ENCODE results near the gene FRMPD4. TPM values are rescaled to one million over a fixed set of nuclear protein-coding genes. Genes with fewer than 3 reads are reported as not detected.

The FRMPD4 gene
- total and polyA plus RNA-seq, 2 of the 13 experiments (the other 11 are each of a cell fraction or from before 2014, with no cell fraction given): not detected

DNA sequence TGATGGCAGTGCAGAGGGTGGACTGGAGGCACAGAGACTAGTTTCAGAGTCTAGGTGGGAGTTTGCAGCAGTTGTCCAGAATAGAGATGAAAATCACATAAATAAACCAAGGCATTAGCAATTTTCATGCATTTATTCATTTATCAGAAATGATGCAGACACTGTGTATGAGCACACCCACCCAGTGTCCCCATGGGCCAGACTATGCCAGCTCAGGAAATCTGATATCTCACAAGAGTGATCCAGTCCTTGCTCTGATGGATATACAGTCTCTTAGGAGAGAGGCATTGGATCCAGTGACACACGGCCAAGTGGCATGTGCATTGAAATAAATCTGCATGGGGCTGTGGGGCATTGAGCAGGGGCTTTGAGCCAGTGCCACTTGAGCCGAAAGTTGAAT, 228.2 kb downstream of the FRMPD4 start:
- ChIA-PET CTCF (ENCODE audit: low intra/inter-chr PET ratio, low total read pairs) (no interaction called here), POLR2A (no interaction called here)
- ATAC-seq: no peak
- Histone ChIP-seq H3K4me1 (ENCODE audit: insufficient read depth, low read length) (no peaks in the 10 kb centered on the region), H3K27me3 (ENCODE audit: control insufficient read depth in 1 of 2, insufficient read depth in 2 of 2, low read length in 2 of 2) (no peaks in the 10 kb centered on the region), H3K9me3 (ENCODE audit: low read length) (no peaks in the 10 kb centered on the region), H3K79me2 (ENCODE audit: insufficient read depth, low read length) (no peaks in the 10 kb centered on the region), H4K20me1 (ENCODE audit: insufficient read depth, low read length) (no peaks in the 10 kb centered on the region), H3K9ac (ENCODE audit: insufficient read depth, low read depth, low read length) (no peak overlapping the region), H3K36me3 (replicated peaks in 1 of 2; ENCODE audit: control insufficient read depth in 1 of 2, insufficient read depth in 2 of 2, low read length in 2 of 2) (no peaks in the 10 kb centered on the region), H3K27ac (ENCODE audit: extremely low read length, insufficient read depth, low read length) (no peak overlapping the region), H2AFZ (ENCODE audit: low read length) (no peak overlapping the region), H3K4me2 (ENCODE audit: low read depth, low read length) (no peak overlapping the region), H3K4me3 (replicated peaks in 1 of 3; ENCODE audit: insufficient read depth in 1 of 3, low read depth in 2 of 3, low read length in 3 of 3) (no peak overlapping the region)
- FAIRE-seq: no peak
- TF ChIP-seq ZNF446 (CRISPR knock-in tag; IDR thresholded peaks at IDR 0.05) (no peak), ZNF354B (CRISPR knock-in tag; IDR thresholded peaks at IDR 0.05) (no peak), ZFP62 (CRISPR knock-in tag; IDR thresholded peaks at IDR 0.05) (no peak), FOXK1 (CRISPR knock-in tag; IDR thresholded peaks at IDR 0.05; ENCODE audit: borderline replicate concordance, low read depth) (no peak), NFATC3 (CRISPR knock-in tag; IDR thresholded peaks at IDR 0.05) (no peak)
- DNase-seq (ENCODE audit: low spot score): no peak
- intact Hi-C loops (cut with micrococcal nuclease; ENCODE audit: unreplicated experiment) (no loop called here), in situ Hi-C loops (cut with HindIII; ENCODE audit: extremely low pct_ligation_motif_present, low pct_unique_long_range_greater_than_20kb) (no loop called here)
- BruUV-seq (replicated peaks): no TSS peak
- 0% methylated on average over 1 of the region's 2 CpGs for WGBS (ENCODE audit: low lambda C conversion rate)

DNA sequence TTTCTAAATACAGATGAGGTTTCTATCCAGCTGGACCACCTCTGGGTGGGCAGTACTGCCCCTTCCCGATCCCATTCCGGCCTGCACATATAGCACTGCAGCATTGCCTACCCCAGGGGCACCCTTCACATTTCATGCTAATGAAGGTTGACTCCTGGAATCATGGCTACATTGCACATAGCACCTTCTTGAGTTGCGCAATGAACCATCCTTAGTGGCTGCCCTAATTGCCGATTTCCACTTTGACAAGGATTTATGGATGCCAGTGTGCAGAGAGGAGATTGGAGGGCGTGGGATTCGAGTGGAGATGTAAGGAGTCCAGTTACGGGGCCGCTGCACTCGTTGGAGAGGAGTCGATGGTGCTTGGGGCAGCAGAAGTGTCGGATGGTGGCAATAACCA, 229.0 kb downstream of the FRMPD4 start:
- Histone ChIP-seq H3K27ac (ENCODE audit: extremely low read length, insufficient read depth, low read length) (no peak overlapping the region), H3K4me1 (ENCODE audit: insufficient read depth, low read length) (no peaks in the 10 kb centered on the region), H3K27me3 (ENCODE audit: control insufficient read depth in 1 of 2, insufficient read depth in 2 of 2, low read length in 2 of 2) (no peaks in the 10 kb centered on the region), H4K20me1 (ENCODE audit: insufficient read depth, low read length) (no peaks in the 10 kb centered on the region), H3K4me2 (ENCODE audit: low read depth, low read length) (no peak overlapping the region), H3K4me3 (replicated peaks in 1 of 3; ENCODE audit: insufficient read depth in 1 of 3, low read depth in 2 of 3, low read length in 3 of 3) (no peak overlapping the region), H2AFZ (ENCODE audit: low read length) (no peak overlapping the region), H3K79me2 (ENCODE audit: insufficient read depth, low read length) (no peaks in the 10 kb centered on the region), H3K36me3 (replicated peaks in 1 of 2; ENCODE audit: control insufficient read depth in 1 of 2, insufficient read depth in 2 of 2, low read length in 2 of 2) (no peaks in the 10 kb centered on the region), H3K9ac (ENCODE audit: insufficient read depth, low read depth, low read length) (no peak overlapping the region), H3K9me3 (ENCODE audit: low read length) (no peaks in the 10 kb centered on the region)
- POLR2A ChIA-PET: no interaction called here
- DNase-seq (ENCODE audit: low spot score) (no peak), FAIRE-seq (no peak), ATAC-seq (no peak)
- intact Hi-C loops (cut with micrococcal nuclease; ENCODE audit: unreplicated experiment): no loop called here
- TF ChIP-seq ARID3A (IDR thresholded peaks at IDR 0.05; ENCODE audit: low read depth, low read length): no peak
- no peak for TF ChIP-seq ZNF501 (CRISPR knock-in tag; IDR thresholded peaks at IDR 0.05)
- TF ChIP-seq CEBPB (IDR thresholded peaks at IDR 0.05; ENCODE audit: borderline replicate concordance, low read depth, low read length): peak; percentile 42; the same call in 1 of the 2 replicates
- TF ChIP-seq SMC3 (IDR thresholded peaks at IDR 0.05; ENCODE audit: low read length): no peak
- no peak for TF ChIP-seq MLX (CRISPR knock-in tag; IDR thresholded peaks at IDR 0.05)
- no peak for TF ChIP-seq SNRNP70 (IDR thresholded peaks at IDR 0.05; ENCODE audit: low read depth, low read length)
- TF ChIP-seq, protein P1, sequence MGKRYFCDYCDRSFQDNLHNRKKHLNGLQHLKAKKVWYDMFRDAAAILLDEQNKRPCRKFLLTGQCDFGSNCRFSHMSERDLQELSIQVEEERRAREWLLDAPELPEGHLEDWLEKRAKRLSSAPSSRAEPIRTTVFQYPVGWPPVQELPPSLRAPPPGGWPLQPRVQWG (CRISPR knock-in tag; IDR thresholded peaks at IDR 0.05; ENCODE audit: borderline replicate concordance, low read depth): no peak
- no peak for TF ChIP-seq STAG1 (CRISPR knock-in tag; IDR thresholded peaks at IDR 0.05)
- in situ Hi-C loops (cut with HindIII; ENCODE audit: extremely low pct_ligation_motif_present, low pct_unique_long_range_greater_than_20kb): no loop called here
- BruUV-seq (replicated peaks): no TSS peak
- WGBS (ENCODE audit: low lambda C conversion rate): 2% methylated on average over 8 of the region's 11 CpGs
- CTCF ChIA-PET (ENCODE audit: low intra/inter-chr PET ratio, low total read pairs): no interaction called here

Measured in HepG2 (cell line).